Thyroid gland (tissue), 4 donors: ENCODE measurements around the gene AGMO.

Experiments used
- POLR2A ChIP-seq, 2 donors: fragments of 450-650 bp; IDR thresholded peaks; one replicate each; pipeline ENCODE4 v1.6.1; 2017; ENCODE audit warnings: antibody characterized with exemption in 2 of 2, mild to moderate bottlenecking in 2 of 2, moderate library complexity in 1 of 2
- TF ChIP-seq, protein P1 (sequence below), 6 experiments: fragments of 200-600 bp in 3 of 6; fragments of 450-650 bp in 3 of 6; sonication (generic) in 3 of 6; IDR thresholded peaks; one replicate each; pipeline ENCODE4 v1.5.1; 2016 to 2019; ENCODE audit warnings: antibody characterized with exemption in 6 of 6, mild to moderate bottlenecking in 2 of 6, inconsistent platforms in 1 of 6, moderate library complexity in 1 of 6

DNA sequence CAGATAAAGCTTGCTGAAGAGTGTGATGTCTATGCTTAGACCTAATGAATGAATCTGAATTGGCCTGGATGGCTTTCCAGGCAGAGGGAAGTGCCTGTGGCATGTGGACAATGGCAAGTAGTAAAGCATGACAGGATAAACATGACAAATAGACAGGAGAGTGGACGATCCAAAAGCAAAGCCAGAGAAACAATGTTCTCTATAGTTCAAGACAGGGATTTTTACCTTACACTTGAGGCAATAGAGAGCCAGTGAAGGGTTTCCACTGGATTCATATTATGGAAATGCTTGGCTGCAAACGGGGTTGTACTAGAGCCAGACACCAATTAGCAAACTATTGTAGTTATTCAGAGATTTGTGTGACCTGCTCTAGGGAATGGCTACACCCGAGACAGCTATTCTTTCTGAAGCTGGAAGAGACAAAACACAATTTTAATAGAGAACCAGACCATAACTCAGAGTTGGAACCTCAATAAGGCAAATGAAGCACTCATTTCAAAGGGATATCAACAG is 2.3 kb downstream of the AGMO start:
- TF ChIP-seq, protein P1, sequence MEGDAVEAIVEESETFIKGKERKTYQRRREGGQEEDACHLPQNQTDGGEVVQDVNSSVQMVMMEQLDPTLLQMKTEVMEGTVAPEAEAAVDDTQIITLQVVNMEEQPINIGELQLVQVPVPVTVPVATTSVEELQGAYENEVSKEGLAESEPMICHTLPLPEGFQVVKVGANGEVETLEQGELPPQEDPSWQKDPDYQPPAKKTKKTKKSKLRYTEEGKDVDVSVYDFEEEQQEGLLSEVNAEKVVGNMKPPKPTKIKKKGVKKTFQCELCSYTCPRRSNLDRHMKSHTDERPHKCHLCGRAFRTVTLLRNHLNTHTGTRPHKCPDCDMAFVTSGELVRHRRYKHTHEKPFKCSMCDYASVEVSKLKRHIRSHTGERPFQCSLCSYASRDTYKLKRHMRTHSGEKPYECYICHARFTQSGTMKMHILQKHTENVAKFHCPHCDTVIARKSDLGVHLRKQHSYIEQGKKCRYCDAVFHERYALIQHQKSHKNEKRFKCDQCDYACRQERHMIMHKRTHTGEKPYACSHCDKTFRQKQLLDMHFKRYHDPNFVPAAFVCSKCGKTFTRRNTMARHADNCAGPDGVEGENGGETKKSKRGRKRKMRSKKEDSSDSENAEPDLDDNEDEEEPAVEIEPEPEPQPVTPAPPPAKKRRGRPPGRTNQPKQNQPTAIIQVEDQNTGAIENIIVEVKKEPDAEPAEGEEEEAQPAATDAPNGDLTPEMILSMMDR (IDR thresholded peaks at IDR 0.05): no peak
- TF ChIP-seq POLR2A (IDR thresholded peaks at IDR 0.05): no peak
